AG04449 (cell line): Measurements from ENCODE around the gene SLC9A1.

Source experiments
- CTCF ChIA-PET: fragments of 350-600 bp; formaldehyde crosslinking; extraction: SDS; loops from one replicate; lab custom pipeline; 2021; ENCODE audit warnings: antibody characterized with exemption; lab: Yijun Ruan, JAX
- POLR2A ChIA-PET: fragments of 400-600, 350-600 bp; formaldehyde crosslinking; extraction: SDS; loops from one replicate; lab custom pipeline; 2020; ENCODE audit warnings: antibody characterized with exemption, inconsistent platforms; lab: Yijun Ruan, JAX
- DNase-seq: peaks from one replicate; pipeline ENCODE4 v3.0.0-alpha.2; 2010; ENCODE audit warnings: low read depth, low spot score
- H3K4me3 ChIP-seq: 2 replicates; pipeline ENCODE4 v1.5.1; 2011; ENCODE audit warnings: low read depth, mild to moderate bottlenecking, control low read depth, low read length
- TF ChIP-seq, protein P1 (sequence below): IDR thresholded peaks from one replicate; pipeline ENCODE4 v1.5.1; 2011; ENCODE audit warnings: mild to moderate bottlenecking, moderate library complexity, low read length, control low read depth, inconsistent platforms; ENCODE audit not compliant: insufficient read depth; ENCODE audit errors: missing control alignments

SLC9A1 gene

DNA sequence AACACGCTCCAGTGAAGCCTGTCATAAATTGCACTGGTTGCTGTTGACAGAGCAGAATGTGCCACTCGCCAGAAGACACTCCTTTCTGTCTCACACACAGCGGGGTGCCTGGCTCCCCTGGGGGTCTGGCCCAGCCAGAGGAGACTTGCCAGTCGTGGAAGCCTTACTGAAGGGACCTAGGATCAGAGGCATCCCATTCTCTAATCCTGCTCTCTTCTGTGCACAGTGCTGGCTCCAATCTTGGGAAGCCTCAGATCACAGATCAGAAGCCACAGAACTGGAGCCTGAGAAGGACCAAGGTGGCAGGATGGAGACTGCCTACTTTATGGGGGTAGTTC is 1.4 kb downstream of the SLC9A1 start:
- ChIA-PET CTCF (interaction anchor here (0.7 to 8.0 kb wide), 10 partner anchors 8 to 216 kb away, joined by 3 to 68 read pairs (median 5); no protein-coding TSS in a partner anchor), POLR2A (interaction anchor here (0.5 to 1.9 kb wide), 7 partner anchors 9 to 146 kb away, joined by 3 to 55 read pairs (median 6); no protein-coding TSS in a partner anchor)
- peak overlapping the region; percentile 66 for H3K4me3 ChIP-seq
- TF ChIP-seq, protein P1, sequence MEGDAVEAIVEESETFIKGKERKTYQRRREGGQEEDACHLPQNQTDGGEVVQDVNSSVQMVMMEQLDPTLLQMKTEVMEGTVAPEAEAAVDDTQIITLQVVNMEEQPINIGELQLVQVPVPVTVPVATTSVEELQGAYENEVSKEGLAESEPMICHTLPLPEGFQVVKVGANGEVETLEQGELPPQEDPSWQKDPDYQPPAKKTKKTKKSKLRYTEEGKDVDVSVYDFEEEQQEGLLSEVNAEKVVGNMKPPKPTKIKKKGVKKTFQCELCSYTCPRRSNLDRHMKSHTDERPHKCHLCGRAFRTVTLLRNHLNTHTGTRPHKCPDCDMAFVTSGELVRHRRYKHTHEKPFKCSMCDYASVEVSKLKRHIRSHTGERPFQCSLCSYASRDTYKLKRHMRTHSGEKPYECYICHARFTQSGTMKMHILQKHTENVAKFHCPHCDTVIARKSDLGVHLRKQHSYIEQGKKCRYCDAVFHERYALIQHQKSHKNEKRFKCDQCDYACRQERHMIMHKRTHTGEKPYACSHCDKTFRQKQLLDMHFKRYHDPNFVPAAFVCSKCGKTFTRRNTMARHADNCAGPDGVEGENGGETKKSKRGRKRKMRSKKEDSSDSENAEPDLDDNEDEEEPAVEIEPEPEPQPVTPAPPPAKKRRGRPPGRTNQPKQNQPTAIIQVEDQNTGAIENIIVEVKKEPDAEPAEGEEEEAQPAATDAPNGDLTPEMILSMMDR, result no peak
- no peak for DNase-seq

DNA sequence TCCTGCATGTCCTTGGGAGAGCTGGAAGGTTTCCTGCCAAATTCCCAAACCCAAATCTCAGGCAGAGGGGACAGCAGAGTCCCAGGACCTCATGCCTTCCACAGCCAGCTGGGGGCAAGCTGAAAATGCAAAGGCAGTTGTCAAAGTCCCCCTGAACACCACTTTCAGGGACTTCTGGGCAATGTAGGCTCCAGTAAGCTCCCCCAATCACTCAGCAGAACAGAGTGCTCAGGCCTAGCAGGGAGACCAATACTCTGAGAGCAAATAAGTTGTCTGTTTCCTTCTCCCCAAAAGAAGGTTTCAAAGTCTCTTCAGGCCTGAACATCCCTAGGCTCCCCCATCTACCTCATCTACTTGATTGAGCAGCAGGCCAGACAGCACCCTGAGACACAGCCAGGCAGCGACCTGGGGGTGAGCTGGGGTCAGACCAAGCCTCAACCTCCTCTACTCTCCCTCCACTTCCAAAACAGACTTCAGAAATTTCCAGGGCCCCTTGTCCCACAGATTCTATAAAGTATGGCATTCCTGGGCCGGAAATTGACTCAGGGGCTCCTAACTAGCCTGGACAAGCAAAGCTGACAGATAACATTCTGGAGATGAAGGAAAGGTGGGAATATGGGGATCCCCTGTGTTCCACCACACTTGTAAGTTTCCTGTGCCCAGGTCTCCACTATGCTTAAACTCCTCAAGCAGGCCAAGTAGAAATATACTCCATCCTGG is 1.9 kb downstream of the SLC9A1 start:
- CTCF ChIA-PET, result interaction anchor here (0.7 to 8.0 kb wide), 15 partner anchors 7 to 216 kb away, joined by 3 to 68 read pairs (median 4); no protein-coding TSS in a partner anchor
- no peak for DNase-seq
- POLR2A ChIA-PET, result interaction anchor here (0.5 to 1.9 kb wide), 6 partner anchors 10 to 147 kb away, joined by 3 to 10 read pairs (median 4); no protein-coding TSS in a partner anchor
- H3K4me3 ChIP-seq, result peak overlapping the region; percentile 66
- TF ChIP-seq, protein P1, result no peak

DNA sequence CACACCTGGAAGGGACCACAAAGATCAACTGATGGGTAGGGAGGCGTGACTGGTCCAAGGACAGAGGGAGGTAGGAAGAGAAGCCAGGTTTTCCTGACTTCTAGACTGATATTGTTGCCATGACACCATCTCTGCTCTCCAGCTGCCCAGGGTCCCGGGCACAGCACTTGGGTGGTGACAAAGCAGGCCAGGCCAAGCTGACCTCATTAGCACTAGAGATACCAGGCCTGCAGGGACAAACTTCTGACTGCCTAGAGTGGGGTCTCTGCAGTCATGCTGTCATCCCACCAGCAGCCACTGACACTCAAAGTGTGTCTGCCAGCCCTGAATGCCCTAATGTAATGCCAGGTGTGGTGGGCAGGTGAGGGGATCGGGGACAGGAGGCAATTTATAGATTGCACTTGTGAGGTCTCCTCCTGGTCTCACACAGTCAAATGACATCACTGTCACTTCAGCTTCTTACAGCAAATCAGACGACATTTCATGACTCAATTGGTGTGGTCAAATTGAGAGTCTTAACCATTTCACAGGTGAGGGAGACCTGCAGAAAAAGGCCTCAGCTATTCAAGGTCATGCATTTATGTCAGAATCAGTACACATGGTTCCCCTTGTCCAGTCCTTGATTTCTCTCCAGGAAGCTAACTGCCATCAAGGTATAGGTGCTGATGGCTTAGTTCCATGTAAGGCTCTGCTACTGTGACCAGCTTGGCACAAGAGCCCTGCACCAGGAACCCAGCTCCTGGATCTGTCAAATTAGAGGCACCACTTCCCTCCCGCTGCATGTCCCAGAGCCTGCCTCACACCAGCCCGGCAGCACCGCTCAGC is 2.7 kb downstream of the SLC9A1 start:
- CTCF ChIA-PET, result interaction anchor here (0.7 to 8.0 kb wide), 12 partner anchors 11 to 155 kb away, joined by 3 to 68 read pairs (median 4); no protein-coding TSS in a partner anchor
- POLR2A ChIA-PET, result interaction anchor here (0.7 to 1.8 kb wide), 4 partner anchors 9 to 75 kb away, joined by 3 to 10 read pairs (median 4); no protein-coding TSS in a partner anchor
- TF ChIP-seq, protein P1, result no peak
- no peak for DNase-seq
- H3K4me3 ChIP-seq, result peak overlapping the region; percentile 66

DNA sequence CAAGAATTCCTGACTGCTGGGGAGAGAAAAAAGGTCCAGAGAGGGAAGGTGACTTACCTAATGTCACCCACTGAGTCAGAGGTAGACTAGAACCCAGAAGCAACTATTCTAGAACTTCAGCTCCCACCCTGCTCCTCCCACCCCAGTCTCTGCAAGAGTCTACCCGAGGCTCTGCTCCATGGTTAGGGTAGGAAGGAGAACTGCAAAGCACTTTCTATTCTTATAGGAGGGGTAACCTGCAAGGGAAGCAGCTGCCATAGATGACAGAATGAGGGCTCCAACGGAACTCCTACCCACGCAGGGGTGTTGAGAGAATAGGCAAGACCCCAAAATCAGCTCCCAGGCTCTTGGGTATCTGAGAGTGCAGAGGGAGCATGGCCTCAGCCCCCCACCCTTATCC is 4.3 kb downstream of the SLC9A1 start:
- no peak for DNase-seq
- CTCF ChIA-PET, result interaction anchor here (0.9 to 8.0 kb wide), 5 partner anchors 9 to 146 kb away, joined by 3 to 68 read pairs (median 4); no protein-coding TSS in a partner anchor
- TF ChIP-seq, protein P1, result no peak
- POLR2A ChIA-PET, result no interaction called here
- H3K4me3 ChIP-seq, result no peak overlapping the region

DNA sequence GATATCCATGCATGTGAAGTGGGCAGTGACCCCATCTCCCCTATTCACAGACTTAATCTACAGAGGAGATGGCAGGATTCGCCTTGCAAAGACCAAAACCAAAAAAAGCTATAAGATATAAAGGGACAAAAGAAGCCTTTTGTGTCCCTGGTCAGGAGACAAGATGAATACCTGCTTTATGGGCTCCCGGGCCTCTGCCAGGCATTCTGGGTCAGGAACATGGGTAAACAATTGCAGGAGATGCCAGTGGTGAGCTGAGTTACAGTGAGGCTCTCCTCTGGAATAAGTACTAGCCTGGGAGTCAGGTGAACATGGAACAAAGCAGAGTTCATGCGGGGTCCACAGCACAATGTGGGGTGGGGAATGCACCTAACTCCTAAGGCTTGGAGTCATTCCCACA is 4.7 kb downstream of the SLC9A1 start:
- DNase-seq, result no peak

More for the DNA sequence above, 4.7 kb downstream of the SLC9A1 start:
- ChIA-PET POLR2A (no interaction called here), CTCF (interaction anchor here (4.0 to 8.0 kb wide), 2 partner anchors 9 to 49 kb away, joined by 23 to 68 read pairs; no protein-coding TSS in a partner anchor)
- no peak overlapping the region for H3K4me3 ChIP-seq
- TF ChIP-seq, protein P1, result no peak
